Measurements from ENCODE around the gene ARID3B.

Gene ARID3B

GRCh38 chr15:74604983-74605794, 64.2 kb downstream of the ARID3B start:
- no peak for DNase-seq (ENCODE audit: low spot score)

DNA sequence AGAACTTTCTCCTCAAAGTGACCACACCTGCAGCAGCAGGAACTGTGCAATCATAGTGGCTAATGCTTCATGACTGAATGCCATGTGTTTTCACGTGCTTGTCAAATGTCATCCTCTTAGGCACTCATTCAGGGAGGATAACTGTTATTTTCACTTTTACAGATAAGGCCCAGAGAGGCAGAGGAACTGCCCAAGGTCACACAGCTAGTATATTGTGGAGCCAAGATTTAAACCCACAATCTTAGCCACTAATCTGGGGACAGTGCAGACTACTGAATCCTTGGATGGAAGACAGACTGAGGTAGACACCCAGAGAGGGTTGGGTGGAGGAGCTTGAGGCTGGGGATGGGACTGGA, 64.8 kb downstream of the ARID3B start:
- DNase-seq (ENCODE audit: low spot score) = no peak

DNA sequence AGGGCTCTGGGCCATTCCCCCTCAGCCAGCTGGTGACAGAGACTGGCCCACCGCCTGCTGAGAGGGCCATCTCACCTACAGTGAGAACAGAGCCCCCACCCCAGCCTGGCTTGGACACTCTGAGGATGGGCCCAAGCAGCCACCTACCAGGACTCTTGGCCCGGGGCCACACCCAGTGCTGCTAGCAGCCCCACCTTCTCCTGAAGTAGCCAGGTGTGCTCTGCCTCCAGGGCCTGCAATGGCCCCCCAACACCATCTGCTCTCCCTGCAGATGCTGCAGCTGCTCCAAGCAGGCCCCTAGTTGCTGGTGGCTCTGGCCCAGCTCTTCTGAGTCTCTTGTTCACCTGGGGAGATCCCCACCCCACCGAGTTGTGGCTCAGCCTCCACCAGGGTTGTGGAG, 67.8 kb downstream of the ARID3B start:
- no peak for DNase-seq (ENCODE audit: low spot score)

- DNase-seq (ENCODE audit: low spot score) = no peak
Measured at GRCh38 chr15:74609938-74610301, 68.9 kb downstream of the ARID3B start.

DNA sequence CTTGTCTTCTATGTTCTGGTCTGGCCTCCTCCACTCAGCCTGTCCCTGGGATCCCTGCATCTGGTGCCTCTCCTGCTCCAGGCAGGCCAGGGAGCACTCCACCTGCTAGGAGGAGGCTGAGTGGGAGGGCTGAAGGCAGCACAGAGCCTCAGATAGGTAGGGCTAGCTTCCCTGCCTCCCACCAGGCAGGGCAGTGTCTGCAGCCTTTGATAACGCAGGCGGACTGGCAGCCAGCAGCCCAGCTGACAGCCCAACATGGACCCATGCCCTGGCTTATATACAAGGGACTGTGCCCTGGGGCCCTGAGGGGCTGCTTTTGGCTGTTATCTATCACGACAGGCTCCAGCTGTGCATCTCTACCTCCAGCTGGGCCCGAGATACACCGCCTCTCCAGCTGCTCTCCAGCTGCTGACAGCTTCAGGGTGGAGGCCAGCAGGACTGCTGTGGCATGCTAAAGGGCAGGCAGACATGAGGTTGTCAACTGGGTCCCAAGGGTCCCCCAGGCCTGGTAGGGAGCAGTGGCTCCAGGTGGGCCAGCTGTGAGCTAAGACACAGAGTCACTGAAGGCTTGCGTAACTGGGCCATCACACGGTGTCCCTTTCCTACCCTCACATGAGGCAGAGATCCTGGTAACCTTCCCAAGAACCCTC, 69.4 kb downstream of the ARID3B start:
- DNase-seq (ENCODE audit: low spot score) = no peak

DNA sequence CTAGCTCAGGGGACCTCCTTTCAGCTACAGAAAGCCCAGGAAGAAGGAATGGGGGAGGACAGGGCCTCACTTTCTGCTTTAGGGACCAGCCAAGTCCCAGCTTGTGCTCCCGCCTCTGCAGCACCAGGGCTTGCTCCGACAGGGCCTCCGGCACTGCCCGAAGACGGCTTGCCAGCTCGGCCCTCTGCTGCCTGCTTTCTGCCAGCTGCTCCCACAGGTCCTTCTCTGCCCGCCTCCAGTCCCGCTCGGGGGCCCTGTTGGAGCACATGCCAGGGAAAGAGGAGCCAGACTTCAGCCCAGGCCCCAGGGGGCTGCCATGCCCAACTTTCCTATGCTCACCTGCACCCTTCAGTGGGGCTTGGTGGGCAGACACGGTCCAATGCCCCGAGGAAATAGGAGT, 70.3 kb downstream of the ARID3B start:
- no peak for DNase-seq (ENCODE audit: low spot score)

GRCh38 chr15:74611834-74612233, 70.8 kb downstream of the ARID3B start:
- no peak for DNase-seq (ENCODE audit: low spot score)

DNA sequence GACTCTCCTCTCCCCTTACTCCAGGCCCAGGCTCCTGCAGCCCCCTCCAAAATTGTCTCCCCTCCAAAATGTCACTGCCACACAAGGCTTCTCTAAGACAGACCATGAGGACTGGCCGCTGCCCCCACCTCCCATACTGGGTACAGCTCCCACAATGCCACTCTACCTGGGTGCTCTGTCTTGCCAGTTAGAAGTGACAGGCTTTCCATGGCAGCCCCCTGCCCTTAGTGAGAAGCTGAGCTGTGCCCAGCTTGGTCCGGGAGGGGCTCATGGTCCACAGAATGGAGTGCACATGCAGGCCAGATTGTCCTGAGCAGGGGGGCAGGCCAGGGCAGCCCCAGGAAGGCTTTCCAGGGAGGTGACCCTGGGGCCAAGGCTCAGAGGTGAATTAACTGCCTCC, 71.7 kb downstream of the ARID3B start:
- DNase-seq (ENCODE audit: low spot score) = no peak

DNA sequence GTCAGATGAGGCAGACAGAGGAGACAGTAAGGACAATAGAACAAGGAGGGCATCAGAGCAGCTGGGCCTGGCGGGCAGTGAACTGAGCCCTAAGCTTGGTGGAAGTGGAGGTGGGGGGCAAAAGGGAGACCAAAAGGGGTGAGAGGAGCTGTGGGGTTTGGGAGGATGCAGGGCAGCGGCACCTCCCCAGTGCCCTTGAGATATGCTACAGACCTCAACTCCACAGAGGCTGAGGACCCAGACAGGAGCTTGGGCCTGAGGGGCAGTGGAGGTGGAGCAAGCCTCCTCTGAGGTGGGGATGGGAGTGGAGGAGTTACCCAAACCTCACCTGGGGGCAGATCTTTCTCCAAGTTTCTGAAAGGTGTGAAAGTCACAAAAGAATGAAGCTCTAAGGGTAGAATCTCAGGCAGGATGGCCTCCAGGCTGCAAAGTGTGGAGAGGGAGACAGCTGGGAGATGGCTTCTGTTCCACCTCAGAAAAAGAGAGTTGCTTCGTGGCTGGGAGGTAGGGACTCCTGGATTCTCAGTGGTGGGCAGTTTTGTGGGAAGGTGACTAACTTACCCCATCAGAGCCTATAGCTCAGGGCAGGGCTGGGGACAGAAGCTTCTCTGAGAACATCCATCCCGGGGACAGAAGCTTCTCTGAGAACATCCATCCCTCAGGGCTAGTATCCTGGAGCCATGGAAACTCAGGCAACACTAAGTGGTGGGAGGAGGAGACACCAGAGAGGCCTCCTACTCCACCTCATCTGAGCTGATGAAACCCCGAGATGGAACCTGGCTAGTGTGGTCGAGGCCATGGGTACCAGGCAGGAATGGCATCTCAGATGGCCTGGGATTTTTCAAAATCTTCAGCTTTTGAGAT, 72.3 kb downstream of the ARID3B start:
- DNase-seq (ENCODE audit: low spot score) = no peak

- DNase-seq (ENCODE audit: low spot score) = no peak
Measured at GRCh38 chr15:74613953-74614743, 73.1 kb downstream of the ARID3B start.

DNA sequence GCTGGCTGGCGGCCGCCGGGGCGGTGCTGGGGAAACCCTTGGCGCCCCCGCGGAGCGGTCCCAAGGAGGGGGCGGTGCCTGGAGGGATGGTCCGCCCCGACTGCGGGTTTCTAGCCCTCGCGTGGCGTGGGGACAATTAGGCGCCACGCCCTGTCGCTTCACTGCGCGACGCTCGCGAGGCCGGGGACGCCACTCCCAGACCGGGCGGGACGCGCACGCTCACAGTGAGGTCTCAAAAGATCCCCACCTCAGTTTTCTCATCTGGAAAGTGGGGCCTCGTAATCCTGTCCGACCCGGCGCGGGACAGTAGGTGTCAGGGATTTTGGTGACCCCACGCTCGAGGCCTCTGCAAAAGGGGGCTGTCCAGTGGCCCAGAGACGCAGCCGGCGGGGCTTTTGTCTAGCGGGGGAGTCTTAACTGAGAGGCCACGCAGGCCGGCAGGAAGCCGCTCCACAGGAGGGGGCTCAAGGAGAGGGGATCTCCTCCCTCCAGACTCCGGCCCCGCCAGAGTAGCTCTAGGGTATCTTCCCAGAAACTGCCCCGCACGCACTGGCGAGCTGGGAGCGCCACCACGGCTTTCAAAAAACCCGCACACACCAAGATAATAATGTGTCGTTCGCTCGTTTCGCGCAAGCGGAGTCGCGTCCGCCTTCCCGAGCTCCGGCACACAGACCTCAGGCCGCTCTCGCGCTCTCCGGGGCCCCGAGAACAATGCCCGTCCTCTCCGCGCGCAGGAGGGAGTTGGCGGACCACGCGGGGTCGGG, 73.9 kb downstream of the ARID3B start:
- DNase-seq (ENCODE audit: low spot score) = peak; percentile 79

- peak; percentile 96 for DNase-seq (ENCODE audit: low spot score)
Measured at GRCh38 chr15:74615508-74616365, 74.7 kb downstream of the ARID3B start, which contains the start of gene CLK3. Gene CLK3, plus strand, starts transcription at chr15:74615836. Its CDS starts 3,361 bp downstream, at chr15:74619197.

DNA sequence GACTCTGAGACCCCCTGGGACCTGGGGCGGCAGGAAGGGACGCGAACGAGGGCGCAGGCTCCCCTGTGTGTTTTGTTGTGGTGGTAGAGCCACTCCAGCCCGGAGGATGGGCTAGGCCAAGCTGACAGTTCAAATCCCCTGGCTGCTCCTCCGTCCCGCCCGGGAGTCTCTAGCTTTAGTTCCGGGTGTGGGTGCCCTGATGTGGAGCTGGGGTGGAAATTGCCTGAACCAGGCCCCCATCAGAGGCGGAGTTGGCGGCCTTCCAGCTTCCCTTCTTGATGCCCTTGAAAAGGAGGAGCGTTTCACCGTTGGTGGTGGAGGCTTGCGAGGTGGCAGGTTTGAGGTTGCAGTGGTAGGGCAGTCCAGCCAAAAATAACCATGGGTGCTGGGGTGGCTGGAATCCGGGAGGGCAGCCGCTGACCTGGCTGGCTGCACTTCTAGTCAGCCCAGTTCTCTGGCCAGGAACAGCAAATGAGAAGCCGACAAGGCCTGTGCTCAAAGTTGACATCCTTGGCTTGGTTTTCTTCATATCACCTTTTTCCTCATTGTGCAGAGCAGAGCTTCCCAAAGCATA, 75.4 kb downstream of the ARID3B start:
- DNase-seq (ENCODE audit: low spot score) = peak; percentile 87

GRCh38 chr15:74616996-74617395, 76.0 kb downstream of the ARID3B start:
- DNase-seq (ENCODE audit: low spot score) = no peak

GRCh38 chr15:74618841-74619596, 78.0 kb downstream of the ARID3B start:
- DNase-seq (ENCODE audit: low spot score) = peak; percentile 12

GRCh38 chr15:74619916-74620635, 79.1 kb downstream of the ARID3B start:
- no peak for DNase-seq (ENCODE audit: low spot score)

DNA sequence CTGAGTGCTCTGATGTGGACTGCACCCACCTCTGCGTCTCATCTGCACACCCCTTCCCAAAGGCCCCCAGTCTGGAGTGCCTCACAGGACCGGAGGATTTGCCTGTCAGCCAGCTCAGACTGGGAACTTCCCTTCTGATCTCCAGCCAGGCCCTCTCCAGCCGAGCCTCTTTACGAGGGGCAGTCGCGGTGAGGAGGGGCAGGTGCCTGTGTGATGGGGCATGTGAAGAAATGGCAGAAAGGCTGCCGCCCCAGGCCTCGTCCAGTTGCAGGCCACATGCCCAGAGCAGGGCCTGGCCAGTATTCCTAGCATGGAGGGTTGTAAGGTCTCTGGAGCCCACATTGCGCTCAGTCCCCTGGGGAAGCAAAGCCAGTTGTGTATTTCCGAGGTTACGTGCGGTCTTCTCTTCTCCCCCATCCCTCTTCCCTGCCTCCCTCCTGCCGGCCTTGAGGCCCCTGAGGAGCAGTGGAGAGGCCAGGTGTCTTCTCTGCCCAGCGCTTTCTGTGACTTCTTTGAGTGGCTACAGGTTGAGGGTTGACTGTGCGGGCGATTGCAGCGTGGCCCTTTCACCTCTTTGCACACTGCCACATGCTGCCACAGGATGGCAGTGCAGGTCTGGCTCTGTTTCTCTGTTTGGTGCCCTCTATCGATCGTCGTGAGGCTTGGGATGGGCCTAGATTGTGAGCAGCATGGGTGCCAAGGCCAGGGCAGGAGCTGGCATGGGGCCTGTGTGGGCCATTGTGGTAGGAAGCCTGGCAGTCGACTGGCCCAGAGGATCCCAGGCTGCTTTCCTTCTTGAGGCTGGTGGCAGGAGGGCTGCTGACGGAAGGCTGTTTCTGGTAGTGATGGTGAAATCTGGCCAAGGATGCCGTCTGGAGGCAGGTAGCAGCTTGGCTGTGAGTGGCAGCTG, 79.9 kb downstream of the ARID3B start:
- peak; percentile 77 for DNase-seq (ENCODE audit: low spot score)

Measured in kidney tubule cell (primary cell).